ENCODE results near the gene MARF1.
"Not testable (repeated sequence)": the region's sequence is repeated elsewhere in the genome, so short reads cannot be mapped to it uniquely, and the experiment has no call there.

Gene MARF1, protein sequence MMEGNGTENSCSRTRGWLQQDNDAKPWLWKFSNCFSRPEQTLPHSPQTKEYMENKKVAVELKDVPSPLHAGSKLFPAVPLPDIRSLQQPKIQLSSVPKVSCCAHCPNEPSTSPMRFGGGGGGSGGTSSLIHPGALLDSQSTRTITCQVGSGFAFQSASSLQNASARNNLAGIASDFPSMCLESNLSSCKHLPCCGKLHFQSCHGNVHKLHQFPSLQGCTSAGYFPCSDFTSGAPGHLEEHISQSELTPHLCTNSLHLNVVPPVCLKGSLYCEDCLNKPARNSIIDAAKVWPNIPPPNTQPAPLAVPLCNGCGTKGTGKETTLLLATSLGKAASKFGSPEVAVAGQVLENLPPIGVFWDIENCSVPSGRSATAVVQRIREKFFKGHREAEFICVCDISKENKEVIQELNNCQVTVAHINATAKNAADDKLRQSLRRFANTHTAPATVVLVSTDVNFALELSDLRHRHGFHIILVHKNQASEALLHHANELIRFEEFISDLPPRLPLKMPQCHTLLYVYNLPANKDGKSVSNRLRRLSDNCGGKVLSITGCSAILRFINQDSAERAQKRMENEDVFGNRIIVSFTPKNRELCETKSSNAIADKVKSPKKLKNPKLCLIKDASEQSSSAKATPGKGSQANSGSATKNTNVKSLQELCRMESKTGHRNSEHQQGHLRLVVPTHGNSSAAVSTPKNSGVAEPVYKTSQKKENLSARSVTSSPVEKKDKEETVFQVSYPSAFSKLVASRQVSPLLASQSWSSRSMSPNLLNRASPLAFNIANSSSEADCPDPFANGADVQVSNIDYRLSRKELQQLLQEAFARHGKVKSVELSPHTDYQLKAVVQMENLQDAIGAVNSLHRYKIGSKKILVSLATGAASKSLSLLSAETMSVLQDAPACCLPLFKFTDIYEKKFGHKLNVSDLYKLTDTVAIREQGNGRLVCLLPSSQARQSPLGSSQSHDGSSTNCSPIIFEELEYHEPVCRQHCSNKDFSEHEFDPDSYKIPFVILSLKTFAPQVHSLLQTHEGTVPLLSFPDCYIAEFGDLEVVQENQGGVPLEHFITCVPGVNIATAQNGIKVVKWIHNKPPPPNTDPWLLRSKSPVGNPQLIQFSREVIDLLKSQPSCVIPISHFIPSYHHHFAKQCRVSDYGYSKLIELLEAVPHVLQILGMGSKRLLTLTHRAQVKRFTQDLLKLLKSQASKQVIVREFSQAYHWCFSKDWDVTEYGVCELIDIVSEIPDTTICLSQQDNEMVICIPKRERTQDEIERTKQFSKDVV (N-terminal part only)

DNA sequence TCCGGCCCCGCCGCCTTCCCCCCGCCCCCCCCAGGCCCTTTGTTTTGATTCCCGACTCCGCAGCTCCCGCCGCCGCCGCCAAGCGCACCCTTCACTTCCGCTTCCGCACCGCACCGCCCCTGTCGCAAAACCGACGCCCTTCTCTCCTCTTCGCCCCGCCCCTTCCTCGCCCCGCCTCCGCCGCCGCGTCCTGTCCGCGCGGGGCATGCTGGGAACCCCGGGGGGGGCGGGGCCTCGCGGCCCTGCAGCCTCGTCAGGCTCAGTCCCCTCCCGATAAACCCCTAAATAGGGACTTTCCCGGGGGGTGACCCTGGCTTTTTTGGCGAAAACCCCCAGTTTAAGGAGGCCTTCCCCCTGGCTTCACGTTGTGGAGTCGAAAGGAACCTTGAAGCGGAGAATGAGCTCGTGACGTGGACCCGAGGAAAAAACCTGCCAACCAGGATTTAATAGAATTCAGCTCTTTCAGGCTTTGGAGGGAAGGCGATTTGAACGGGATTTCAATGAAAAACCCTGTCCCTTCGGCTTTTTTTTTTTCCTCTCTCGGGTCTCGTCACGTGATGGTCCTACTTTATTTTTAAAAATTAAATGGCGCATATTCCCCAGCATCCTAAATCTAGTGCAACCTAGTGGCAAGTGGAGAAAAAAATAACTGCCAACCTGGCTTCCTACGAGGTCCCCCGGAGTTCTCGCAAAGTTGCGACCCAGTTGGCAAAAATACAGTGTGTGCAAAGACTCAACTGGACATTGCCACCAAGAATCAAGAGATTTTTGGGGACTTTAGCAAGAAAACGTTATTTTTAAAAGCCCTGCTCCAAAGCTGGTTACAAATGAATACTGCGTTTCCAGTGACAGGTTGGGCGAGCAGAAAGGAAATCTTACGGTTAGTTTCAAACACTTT is at the start of gene MARF1:
TSS of gene MARF1 (minus strand) at position 107 of the 898 bp plus-strand sequence. CDS start 3,921 bp downstream, outside the sequence.
- peak; percentile 69 to 98 (median 91) for DNase-seq

GRCh38 chr16:15692508-15692907 is 49.6 kb upstream of the MARF1 start:
- not testable (repeated sequence) for DNase-seq

- DNase-seq: no peak
Measured at GRCh38 chr16:15691046-15691445, 48.1 kb upstream of the MARF1 start.

- DNase-seq: no peak
Measured at GRCh38 chr16:15690296-15690695, 47.3 kb upstream of the MARF1 start.

DNA sequence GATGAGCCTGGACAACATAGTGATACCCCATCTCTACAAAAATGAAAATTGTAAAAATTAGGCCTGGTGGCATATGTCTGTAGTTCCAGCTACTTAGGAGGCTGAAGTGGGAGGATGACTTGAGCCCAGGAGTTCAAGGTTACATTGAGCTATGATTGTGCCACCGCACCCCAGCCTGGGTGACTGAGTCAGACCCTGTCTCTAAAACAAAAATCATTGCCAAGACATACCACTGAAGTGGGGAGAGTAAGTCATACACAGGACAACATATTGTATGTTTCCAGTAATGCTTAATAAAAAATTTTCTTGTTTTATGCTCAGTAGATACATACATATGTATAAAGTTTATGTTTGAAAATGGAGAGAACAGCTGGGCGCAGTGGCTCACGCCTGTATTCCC is 46.3 kb upstream of the MARF1 start:
- DNase-seq: no peak

DNA sequence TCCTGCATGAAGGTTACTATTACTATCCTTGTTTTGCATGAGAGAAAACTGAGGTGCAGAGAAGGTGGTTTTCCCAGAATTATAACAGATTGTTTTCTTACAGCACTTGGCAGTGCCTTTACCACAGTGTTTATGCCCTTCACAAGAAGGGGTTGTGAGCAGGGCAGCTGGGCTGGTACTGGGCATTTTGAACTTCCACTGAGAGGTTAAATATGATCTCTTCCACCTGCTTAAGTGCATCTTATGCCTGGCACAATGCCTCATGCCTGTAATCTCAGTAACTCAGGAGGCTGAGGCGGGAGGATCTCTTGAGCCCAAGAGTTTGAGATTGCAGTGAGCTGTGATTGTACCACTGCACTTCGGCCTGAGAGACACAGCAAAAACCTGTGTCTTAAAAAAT is 43.3 kb upstream of the MARF1 start:
- DNase-seq: no peak

- peak in 3 of 14 donors; percentile 6 to 33 (median 15) for DNase-seq
Measured at GRCh38 chr16:15682105-15682570, 39.2 kb upstream of the MARF1 start.

DNA sequence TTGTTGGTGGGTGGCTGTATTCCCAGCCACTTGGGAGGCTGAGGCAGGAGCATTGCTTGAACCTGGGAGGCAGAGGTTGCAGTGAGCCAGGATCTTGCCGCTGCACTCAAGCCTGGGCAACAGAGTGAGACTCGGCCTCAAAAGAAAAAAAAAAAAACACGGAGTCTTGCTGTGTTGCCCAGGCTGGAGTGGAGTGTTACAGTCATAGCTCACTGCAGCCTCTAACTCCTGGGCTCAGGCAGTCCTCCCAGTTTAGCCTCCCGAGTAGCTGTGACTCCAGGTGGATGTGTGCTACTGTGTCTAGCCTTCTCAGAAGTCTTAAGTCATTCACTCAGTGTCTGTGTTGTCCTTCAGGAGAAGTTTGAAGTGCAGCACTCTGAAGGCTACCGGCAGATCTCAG is 34.5 kb upstream of the MARF1 start:
- no peak for DNase-seq

- DNase-seq: peak in 1 of 14 donors; percentile 27
Measured at GRCh38 chr16:15676506-15676905, 33.6 kb upstream of the MARF1 start.

- DNase-seq: peak in 2 of 14 donors; percentile 19 to 22
Measured at GRCh38 chr16:15674571-15674970, 31.6 kb upstream of the MARF1 start.

DNA sequence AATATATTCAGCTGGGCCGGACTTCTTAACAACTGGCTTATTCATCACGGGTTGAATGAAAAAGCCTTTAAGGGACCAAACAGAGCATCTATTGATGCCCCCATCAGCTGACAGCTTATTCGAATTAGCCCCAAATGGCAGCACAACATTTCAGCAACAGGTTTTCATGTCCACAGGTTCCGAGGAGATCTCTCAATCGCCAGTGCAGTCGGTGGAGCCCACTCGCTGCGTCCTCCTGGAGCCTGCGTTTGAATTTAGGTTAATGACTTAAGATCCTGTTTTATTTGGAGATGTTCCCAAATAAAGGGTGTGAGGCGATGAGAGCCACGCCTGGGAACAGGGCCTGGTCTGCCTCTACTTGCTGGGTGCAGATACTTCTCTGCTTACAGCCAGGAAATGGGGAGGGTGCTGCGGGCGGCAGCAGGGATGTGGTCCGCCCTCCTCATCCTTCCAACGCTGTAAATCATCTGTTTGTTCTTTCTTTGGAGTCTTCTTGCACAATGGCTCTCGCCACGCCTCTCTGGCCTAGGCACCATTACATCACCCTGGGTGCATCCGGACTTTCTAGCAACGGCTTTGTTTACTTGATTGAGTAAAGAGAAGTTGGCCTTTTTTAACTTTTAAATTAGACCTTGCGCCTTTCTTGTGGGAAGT is 29.7 kb upstream of the MARF1 start:
- DNase-seq: peak in 13 of 14 donors; percentile 9 to 94 (median 82)

GRCh38 chr16:15672127-15672513 is 29.2 kb upstream of the MARF1 start:
- DNase-seq: peak in 1 of 14 donors; percentile 53

DNA sequence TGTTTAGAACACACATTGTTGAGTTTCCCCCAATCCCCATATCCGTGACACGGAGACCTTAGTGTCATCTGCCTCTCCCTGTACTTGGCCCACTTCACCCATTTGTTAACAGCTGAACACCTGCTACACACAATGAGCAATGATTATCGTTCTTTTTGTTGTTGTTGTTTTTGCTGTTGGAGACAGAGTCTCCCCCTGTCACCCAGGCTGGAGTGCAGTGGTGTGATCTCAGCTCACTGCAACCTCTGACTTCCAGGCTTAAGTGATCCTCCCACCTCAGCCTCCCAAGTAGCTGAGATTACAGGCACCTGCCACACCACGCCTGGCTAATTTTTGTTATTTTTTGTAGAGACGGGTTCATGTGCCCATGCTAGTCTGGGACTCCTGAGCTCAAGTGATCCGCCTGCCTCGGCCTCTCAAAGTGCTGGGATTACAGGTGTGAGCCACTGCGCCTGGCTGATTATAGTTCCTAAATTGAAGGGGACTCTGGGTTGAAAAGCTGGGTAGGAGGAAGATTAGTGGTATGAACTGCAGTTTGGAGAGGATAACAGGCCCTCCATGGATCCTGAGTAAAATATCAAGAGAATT is 28.7 kb upstream of the MARF1 start:
- no peak for DNase-seq

- no peak for DNase-seq
Measured at GRCh38 chr16:15667091-15667742, 24.3 kb upstream of the MARF1 start.

DNA sequence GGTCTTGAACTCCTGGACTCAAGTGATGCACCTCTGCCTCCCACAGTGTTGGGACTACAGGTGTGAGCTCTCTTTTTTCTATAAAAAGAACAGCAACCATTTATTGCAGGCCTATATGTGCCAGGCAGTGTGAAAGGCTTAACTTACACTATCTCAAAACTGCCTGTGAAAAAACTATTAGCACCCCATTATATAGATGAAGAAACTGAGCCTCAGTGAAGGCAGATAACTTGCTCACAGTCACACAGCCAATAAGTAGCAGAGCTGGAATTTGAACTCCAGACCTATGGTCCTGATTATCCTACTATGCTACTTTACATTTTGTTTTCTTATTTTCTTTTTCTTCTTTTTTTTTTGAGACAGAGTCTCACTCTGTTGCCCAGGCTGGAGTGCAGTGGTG is 22.2 kb upstream of the MARF1 start:
- DNase-seq: no peak

GRCh38 chr16:15660203-15660601 is 17.2 kb upstream of the MARF1 start:
- DNase-seq: no peak

GRCh38 chr16:15658556-15658955 is 15.6 kb upstream of the MARF1 start:
- no peak for DNase-seq

- no peak for DNase-seq
Measured at GRCh38 chr16:15658149-15658548, 15.2 kb upstream of the MARF1 start.

DNA sequence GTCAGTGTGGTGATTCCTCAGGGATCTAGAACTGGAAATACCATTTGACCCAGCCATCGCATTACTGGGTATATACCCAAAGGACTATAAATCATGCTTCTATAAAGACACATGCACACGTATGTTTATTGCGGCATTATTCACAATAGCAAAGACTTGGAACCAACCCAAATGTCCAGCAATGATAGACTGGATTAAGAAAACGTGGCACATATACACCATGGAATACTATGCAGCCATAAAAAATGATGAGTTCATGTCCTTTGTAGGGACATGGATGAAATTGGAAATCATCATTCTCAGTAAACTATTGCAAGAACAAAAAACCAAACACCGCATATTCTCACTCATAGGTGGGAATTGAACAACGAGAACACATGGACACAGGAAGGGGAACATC is 12.6 kb upstream of the MARF1 start:
- not testable (repeated sequence) for DNase-seq

DNA sequence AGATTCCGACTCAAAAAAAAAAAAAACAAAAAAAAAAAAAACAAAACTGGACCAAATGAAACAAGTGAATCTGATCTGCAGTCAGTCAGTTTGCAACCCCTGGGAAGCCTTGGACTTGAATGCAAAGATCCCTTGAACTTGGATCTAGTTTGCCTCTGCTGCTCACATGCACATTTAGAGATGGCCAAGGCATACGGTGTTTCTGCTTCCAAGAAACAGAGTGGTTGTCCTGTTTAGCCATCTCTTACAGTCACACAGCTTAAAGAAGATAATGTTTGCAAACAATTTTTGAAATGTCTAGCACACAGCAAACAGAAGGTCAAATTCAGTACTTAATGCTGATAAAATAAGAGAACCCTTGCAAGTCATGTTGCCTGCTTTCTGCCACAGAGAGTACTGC is 11.6 kb upstream of the MARF1 start:
- DNase-seq: no peak
